ENCODE measurements around the gene LPP.

Gene LPP

DNA sequence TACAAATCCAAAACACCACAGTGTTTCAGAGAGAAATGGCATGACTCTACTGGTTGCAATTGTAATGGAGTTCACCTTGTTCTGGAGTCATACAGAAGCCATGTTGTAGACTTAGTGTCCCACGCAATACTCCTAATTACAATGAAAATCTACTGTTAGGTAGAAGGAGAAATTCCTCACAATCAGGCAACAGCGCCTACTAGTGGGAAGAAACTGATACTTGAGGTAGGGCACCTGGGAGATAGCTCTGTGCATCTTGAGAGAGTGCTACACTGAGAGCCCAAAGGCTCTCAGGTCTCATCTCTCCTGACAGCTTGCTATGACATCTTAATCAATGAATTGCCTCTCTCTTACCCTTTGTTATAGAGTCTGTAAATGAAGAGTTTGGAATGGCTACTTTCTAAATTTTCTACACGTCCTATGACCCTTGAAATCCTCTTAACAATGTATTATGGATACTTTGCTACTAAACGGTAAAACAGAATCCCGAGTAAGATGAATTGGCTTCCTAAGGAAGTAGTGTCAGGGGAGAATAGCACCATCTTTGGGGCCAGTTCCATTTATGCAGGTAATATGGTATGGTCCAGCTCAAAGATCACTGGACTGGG, 595.2 kb downstream of the LPP start:
- Histone ChIP-seq H3K27ac (ENCODE audit: low read depth, low read length) (peak overlapping the region; percentile 99), H3K27me3 (ENCODE audit: low read length) (no peaks in the 10 kb centered on the region), H4K20me1 (ENCODE audit: low read depth, low read length) (no peaks in the 10 kb centered on the region), H3K9me3 (ENCODE audit: insufficient read depth, low read length) (no peaks in the 10 kb centered on the region), H3K4me2 (ENCODE audit: low read depth, low read length, poor library complexity, severe bottlenecking) (no peak overlapping the region), H3K9ac (ENCODE audit: low read length) (no peak overlapping the region), H3F3A (ENCODE audit: insufficient read depth) (peaks cover 32% of the 10 kb centered on the region), H3K36me3 (ENCODE audit: low read length) (no peaks in the 10 kb centered on the region), H2AFZ (ENCODE audit: low read depth, low read length, severe bottlenecking) (no peak overlapping the region), H3K9me2 (replicated peaks; ENCODE audit: insufficient read depth, low read length) (no peaks in the 10 kb centered on the region), H3K4me3 (ENCODE audit: insufficient read depth, low read length, poor library complexity, severe bottlenecking) (no peak overlapping the region), H3K79me2 (ENCODE audit: insufficient read depth, low read length) (no peaks in the 10 kb centered on the region)
- TF ChIP-seq EZH2phosphoT487 (conservative IDR thresholded peaks at IDR 0.05; ENCODE audit: low read length), result no peak
- TF ChIP-seq, protein P1, sequence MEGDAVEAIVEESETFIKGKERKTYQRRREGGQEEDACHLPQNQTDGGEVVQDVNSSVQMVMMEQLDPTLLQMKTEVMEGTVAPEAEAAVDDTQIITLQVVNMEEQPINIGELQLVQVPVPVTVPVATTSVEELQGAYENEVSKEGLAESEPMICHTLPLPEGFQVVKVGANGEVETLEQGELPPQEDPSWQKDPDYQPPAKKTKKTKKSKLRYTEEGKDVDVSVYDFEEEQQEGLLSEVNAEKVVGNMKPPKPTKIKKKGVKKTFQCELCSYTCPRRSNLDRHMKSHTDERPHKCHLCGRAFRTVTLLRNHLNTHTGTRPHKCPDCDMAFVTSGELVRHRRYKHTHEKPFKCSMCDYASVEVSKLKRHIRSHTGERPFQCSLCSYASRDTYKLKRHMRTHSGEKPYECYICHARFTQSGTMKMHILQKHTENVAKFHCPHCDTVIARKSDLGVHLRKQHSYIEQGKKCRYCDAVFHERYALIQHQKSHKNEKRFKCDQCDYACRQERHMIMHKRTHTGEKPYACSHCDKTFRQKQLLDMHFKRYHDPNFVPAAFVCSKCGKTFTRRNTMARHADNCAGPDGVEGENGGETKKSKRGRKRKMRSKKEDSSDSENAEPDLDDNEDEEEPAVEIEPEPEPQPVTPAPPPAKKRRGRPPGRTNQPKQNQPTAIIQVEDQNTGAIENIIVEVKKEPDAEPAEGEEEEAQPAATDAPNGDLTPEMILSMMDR (IDR thresholded peaks at IDR 0.05; ENCODE audit: insufficient read depth, low read length, poor library complexity, severe bottlenecking), result peak; percentile 84

DNA sequence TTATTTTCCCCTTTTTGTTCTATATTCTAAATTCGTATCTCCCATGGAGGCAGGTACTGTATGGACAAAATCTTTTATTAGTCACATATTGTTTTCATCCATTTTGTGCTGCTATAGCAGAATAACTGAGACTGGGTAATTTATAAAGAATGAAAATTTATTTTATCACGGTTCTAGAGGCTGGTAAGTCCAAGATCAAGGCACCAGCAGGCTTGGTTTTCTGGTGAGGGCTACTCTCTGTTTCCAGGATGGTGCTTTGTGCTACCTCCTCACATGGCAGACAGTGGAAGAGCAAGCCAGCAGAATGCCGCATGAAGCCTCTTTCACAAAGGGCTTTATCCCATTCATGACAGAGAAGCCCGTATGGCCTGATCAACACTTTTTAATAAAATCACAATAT, 595.9 kb downstream of the LPP start:
- Histone ChIP-seq H3K79me2 (ENCODE audit: insufficient read depth, low read length) (no peaks in the 10 kb centered on the region), H3K4me3 (ENCODE audit: insufficient read depth, low read length, poor library complexity, severe bottlenecking) (no peak overlapping the region), H3F3A (ENCODE audit: insufficient read depth) (peaks cover 39% of the 10 kb centered on the region), H3K9me2 (replicated peaks; ENCODE audit: insufficient read depth, low read length) (no peaks in the 10 kb centered on the region), H2AFZ (ENCODE audit: low read depth, low read length, severe bottlenecking) (no peak overlapping the region), H3K27ac (ENCODE audit: low read depth, low read length) (peak overlapping the region; percentile 99), H3K9ac (ENCODE audit: low read length) (no peak overlapping the region), H3K27me3 (ENCODE audit: low read length) (no peaks in the 10 kb centered on the region), H3K4me2 (ENCODE audit: low read depth, low read length, poor library complexity, severe bottlenecking) (no peak overlapping the region), H4K20me1 (ENCODE audit: low read depth, low read length) (no peaks in the 10 kb centered on the region), H3K9me3 (ENCODE audit: insufficient read depth, low read length) (no peaks in the 10 kb centered on the region), H3K36me3 (ENCODE audit: low read length) (no peaks in the 10 kb centered on the region)
- no peak for TF ChIP-seq EZH2phosphoT487 (conservative IDR thresholded peaks at IDR 0.05; ENCODE audit: low read length)
- TF ChIP-seq, protein P1 (IDR thresholded peaks at IDR 0.05; ENCODE audit: insufficient read depth, low read length, poor library complexity, severe bottlenecking), result no peak

DNA sequence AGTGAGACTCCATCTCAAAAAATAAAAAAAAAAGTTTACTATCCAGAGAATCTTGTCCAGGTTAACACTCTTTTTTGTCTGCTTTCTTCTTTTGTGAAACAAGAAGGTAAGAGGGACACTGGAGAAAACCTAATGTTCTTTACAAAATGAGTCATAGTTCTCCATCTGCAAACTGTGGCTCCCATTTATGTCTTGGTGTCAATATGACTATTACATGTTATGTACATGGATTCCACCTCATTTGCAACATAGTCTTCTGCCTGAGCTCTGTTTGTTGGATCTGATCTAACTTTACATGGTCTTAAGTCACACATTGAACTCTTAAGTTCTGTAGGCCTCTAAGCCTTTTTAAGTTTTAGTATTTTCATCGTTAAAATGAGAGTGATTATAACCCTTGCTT, 596.7 kb downstream of the LPP start:
- Histone ChIP-seq H3K79me2 (ENCODE audit: insufficient read depth, low read length) (peaks cover 3% of the 10 kb centered on the region; the same call in 1 of the 2 replicates), H3F3A (ENCODE audit: insufficient read depth) (peaks cover 46% of the 10 kb centered on the region), H3K9ac (ENCODE audit: low read length) (peak overlapping the region; percentile 70; the same call in 1 of the 2 replicates), H3K36me3 (ENCODE audit: low read length) (no peaks in the 10 kb centered on the region), H3K4me2 (ENCODE audit: low read depth, low read length, poor library complexity, severe bottlenecking) (peak overlapping the region; percentile 92), H2AFZ (ENCODE audit: low read depth, low read length, severe bottlenecking) (no peak overlapping the region), H4K20me1 (ENCODE audit: low read depth, low read length) (no peaks in the 10 kb centered on the region), H3K9me2 (replicated peaks; ENCODE audit: insufficient read depth, low read length) (no peaks in the 10 kb centered on the region), H3K9me3 (ENCODE audit: insufficient read depth, low read length) (no peaks in the 10 kb centered on the region), H3K4me3 (ENCODE audit: insufficient read depth, low read length, poor library complexity, severe bottlenecking) (no peak overlapping the region), H3K27ac (ENCODE audit: low read depth, low read length) (peak overlapping the region; percentile 99), H3K27me3 (ENCODE audit: low read length) (no peaks in the 10 kb centered on the region)
- TF ChIP-seq EZH2phosphoT487 (conservative IDR thresholded peaks at IDR 0.05; ENCODE audit: low read length), result no peak
- TF ChIP-seq, protein P1 (IDR thresholded peaks at IDR 0.05; ENCODE audit: insufficient read depth, low read length, poor library complexity, severe bottlenecking), result no peak

Data from SU-DHL-6 (cell line).